HFF-Myc (cell line): ENCODE results near the gene CYB5R3.
"Not testable (repeated sequence)": the region's sequence is repeated elsewhere in the genome, so short reads cannot be mapped to it uniquely, and the experiment has no call there.

Experiments
- DNase-seq: peaks from one replicate; pipeline ENCODE4 v3.0.0-alpha.2; 2011; ENCODE audit warnings: low read depth; ENCODE audit errors: extremely low read depth
- H3K4me3 ChIP-seq: replicated peaks from 2 replicates; pipeline ENCODE4 v1.5.1; 2011; ENCODE audit warnings: low read depth, mild to moderate bottlenecking, control low read depth, low read length
- TF ChIP-seq, protein P1 (sequence below): IDR thresholded peaks from 2 replicates; pipeline ENCODE4 v1.5.1; 2012; ENCODE audit warnings: mild to moderate bottlenecking, low read depth, low read length, control low read depth; ENCODE audit errors: missing control alignments

The CYB5R3 gene

DNA sequence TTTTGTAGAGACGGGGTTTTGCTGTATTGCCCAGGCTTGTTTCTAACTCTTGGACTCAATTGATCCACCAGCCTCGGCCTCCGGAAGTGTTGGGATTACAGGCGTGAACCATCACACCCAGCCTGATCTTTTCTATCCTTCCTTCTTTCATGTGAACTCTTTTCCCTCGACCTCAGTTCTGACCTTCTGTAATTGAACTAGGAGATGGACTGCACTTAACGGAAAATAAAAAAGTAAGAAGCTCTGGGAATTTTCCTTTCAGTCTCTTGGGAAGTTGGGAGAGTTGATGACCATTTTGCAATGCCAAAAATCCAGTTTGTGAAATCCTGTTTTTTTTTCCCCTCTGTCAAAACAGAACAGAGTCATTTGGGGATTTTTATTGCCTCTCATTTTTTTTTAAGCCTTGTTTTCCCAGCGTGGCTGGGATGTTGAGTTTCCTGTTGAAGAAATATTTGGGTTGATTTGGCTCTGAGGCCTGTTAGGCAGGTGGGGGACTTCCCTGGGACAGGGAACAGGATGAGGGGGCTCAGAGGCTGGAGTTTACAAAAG, 26.9 kb upstream of the CYB5R3 start:
- DNase-seq, result no peak
- H3K4me3 ChIP-seq, result no peak overlapping the region
- TF ChIP-seq, protein P1, sequence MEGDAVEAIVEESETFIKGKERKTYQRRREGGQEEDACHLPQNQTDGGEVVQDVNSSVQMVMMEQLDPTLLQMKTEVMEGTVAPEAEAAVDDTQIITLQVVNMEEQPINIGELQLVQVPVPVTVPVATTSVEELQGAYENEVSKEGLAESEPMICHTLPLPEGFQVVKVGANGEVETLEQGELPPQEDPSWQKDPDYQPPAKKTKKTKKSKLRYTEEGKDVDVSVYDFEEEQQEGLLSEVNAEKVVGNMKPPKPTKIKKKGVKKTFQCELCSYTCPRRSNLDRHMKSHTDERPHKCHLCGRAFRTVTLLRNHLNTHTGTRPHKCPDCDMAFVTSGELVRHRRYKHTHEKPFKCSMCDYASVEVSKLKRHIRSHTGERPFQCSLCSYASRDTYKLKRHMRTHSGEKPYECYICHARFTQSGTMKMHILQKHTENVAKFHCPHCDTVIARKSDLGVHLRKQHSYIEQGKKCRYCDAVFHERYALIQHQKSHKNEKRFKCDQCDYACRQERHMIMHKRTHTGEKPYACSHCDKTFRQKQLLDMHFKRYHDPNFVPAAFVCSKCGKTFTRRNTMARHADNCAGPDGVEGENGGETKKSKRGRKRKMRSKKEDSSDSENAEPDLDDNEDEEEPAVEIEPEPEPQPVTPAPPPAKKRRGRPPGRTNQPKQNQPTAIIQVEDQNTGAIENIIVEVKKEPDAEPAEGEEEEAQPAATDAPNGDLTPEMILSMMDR, result no peak

- no peak overlapping the region for H3K4me3 ChIP-seq
- TF ChIP-seq, protein P1, result no peak
- no peak for DNase-seq
These were observed 24.8 kb upstream of the CYB5R3 start for GRCh38 chr22:42673898-42674401.

DNA sequence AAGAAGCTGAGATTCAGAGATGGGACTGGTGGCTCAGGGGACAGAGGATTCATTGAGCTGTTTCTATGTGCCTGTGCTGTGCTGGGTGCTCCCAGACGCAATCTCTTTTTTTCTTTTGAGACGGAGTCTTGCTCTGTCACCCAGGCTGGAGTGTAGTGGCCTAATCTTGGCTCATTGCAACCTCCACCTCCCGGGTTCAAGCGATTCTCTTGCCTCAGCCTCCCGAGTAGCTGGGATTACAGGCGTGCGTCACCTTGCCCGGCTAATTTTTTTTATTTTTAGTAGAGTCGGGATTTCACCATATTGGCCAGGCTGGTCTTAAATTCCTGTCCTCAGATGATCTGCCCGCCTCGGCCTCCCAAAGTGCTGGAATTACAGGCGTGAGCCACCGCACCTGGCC, 23.9 kb upstream of the CYB5R3 start:
- H3K4me3 ChIP-seq, result not testable (repeated sequence)

GRCh38 chr22:42670921-42671709, 21.9 kb upstream of the CYB5R3 start:
- DNase-seq, result no peak
- TF ChIP-seq, protein P1, result no peak
- no peak overlapping the region for H3K4me3 ChIP-seq

More for the DNA sequence above, 23.9 kb upstream of the CYB5R3 start:
- DNase-seq, result not testable (repeated sequence)

DNA sequence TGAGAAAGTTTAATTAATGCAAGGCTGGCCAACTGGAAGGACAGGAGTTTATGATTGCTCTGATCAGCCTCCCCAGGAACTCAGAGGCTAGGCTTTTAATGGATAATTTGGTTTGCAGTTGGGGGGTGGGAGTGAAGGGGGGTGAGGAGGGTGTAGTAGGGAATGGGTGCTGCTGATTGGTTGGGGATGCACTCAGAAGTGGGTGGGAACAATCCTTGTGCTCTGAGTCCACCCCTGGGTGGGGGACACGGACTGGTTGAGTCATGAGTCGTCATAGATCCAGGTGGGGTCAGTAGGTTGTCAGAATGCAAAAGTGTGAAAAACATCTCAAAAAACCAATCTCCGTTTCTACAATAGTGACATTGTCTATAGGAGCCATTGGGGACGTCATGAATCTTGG, 20.9 kb upstream of the CYB5R3 start:
- DNase-seq, result no peak
- H3K4me3 ChIP-seq, result no peak overlapping the region
- TF ChIP-seq, protein P1, result no peak

DNA sequence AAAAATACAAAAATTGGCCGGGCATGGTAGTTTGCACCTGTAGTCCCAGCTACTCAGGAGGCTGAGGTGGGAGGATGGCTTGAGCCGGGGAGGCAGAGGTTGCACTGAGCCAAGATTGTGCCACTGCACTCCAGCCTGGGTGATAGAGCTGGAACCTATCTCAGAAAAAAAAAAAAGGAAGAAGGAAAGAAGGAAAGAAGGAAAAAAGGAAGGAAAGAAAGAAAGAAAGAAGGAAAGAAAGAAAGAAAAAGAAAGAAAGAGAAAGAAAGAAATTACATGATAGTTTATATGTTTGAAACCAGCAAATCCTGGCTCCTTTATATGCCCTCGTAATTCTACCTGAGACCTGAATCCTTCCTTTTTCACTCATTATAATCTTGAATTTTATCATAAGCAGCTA, 17.2 kb upstream of the CYB5R3 start:
- H3K4me3 ChIP-seq, DNase-seq: not testable (repeated sequence)

- TF ChIP-seq, protein P1, result no peak
- no peak for DNase-seq
- no peak overlapping the region for H3K4me3 ChIP-seq
These were observed 16.0 kb upstream of the CYB5R3 start for GRCh38 chr22:42664976-42665831.
